GM23338 (cell line): ENCODE measurements around the gene HS3ST6. TPM values are rescaled to one million over a fixed set of nuclear protein-coding genes. Genes with fewer than 3 reads are reported as not detected.

Source experiments
- ATAC-seq: fragments of 200-7000 bp; cut with Tn5 transposase; 3 replicates; pipeline ENCODE4 v1.9.1; 2020
- DNase-seq: peaks from one replicate; pipeline ENCODE4 v3.0.0-alpha.2; 2015; ENCODE audit warnings: low spot score
- H2AFZ ChIP-seq: fragments of 200-600 bp; sonication (generic); 2 replicates; pipeline ENCODE4 v1.8.0; 2016; ENCODE audit warnings: antibody characterized with exemption, mild to moderate bottlenecking, moderate library complexity
- H3F3A ChIP-seq: fragments of 200-600 bp; sonication (generic); replicated peaks from 2 replicates; pipeline ENCODE4 v1.8.0; 2017; ENCODE audit warnings: antibody characterized with exemption, mixed run types, low read depth
- H3K27ac ChIP-seq: fragments of 200-600 bp; sonication (generic); 2 replicates; pipeline ENCODE4 v1.6.1; 2016; ENCODE audit warnings: low read depth
- H3K27me3 ChIP-seq: fragments of 200-600 bp; sonication (generic); 2 replicates; pipeline ENCODE4 v1.8.0; 2016; ENCODE audit warnings: mild to moderate bottlenecking, mixed run types, moderate library complexity; ENCODE audit not compliant: insufficient read depth
- H3K36me3 ChIP-seq: fragments of 200-600 bp; sonication (generic); 2 replicates; pipeline ENCODE4 v1.8.0; 2016; ENCODE audit warnings: mild to moderate bottlenecking; ENCODE audit not compliant: insufficient read depth
- H3K4me1 ChIP-seq: fragments of 200-600 bp; sonication (generic); 2 replicates; pipeline ENCODE4 v1.8.0; 2016; ENCODE audit warnings: mild to moderate bottlenecking, moderate library complexity; ENCODE audit not compliant: insufficient read depth
- H3K4me2 ChIP-seq: fragments of 200-600 bp; sonication (generic); 2 replicates; pipeline ENCODE4 v1.7.1; 2017; ENCODE audit warnings: mixed run types
- H3K4me3 ChIP-seq: fragments of 200-600 bp; sonication (generic); 2 replicates; pipeline ENCODE4 v1.6.1; 2016; ENCODE audit warnings: mixed run types
- H3K79me2 ChIP-seq: fragments of 200-600 bp; sonication (generic); replicated peaks from 2 replicates; pipeline ENCODE4 v1.8.0; 2017; ENCODE audit warnings: mild to moderate bottlenecking; ENCODE audit not compliant: insufficient read depth
- H3K9me2 ChIP-seq: fragments of 200-600 bp; sonication (generic); 2 replicates; pipeline ENCODE4 v1.8.0; 2017; ENCODE audit not compliant: insufficient read depth
- H4K20me1 ChIP-seq: fragments of 200-600 bp; sonication (generic); replicated peaks from 2 replicates; pipeline ENCODE4 v1.8.0; 2017; ENCODE audit warnings: mild to moderate bottlenecking; ENCODE audit not compliant: insufficient read depth
- H3K27ac Mint-ChIP-seq: 2 replicates; pipeline ENCODE4 v1.8.0; 2020; ENCODE audit warnings: inconsistent platforms, mild to moderate bottlenecking, moderate library complexity, mixed read lengths
- H3K27me3 Mint-ChIP-seq: 3 replicates; pipeline ENCODE4 v1.8.0; 2022; ENCODE audit warnings: low read depth, mild to moderate bottlenecking, moderate library complexity, mixed read lengths, inconsistent platforms; ENCODE audit not compliant: insufficient read depth, poor library complexity
- H3K36me3 Mint-ChIP-seq: 3 replicates; pipeline ENCODE4 v1.8.0; 2021; ENCODE audit warnings: low read depth, mild to moderate bottlenecking, inconsistent platforms, moderate library complexity, mixed read lengths
- H3K4me1 Mint-ChIP-seq: 3 replicates; pipeline ENCODE4 v1.8.0; 2020; ENCODE audit warnings: mild to moderate bottlenecking, inconsistent platforms, mixed read lengths
- H3K4me3 Mint-ChIP-seq: 3 replicates; pipeline ENCODE4 v1.8.0; 2021; ENCODE audit warnings: moderate library complexity, mild to moderate bottlenecking, inconsistent platforms, mixed read lengths
- H3K9me3 Mint-ChIP-seq: 3 replicates; pipeline ENCODE4 v1.8.0; 2020; ENCODE audit warnings: moderate library complexity, mild to moderate bottlenecking, inconsistent platforms, mixed read lengths
- CREB1 ChIP-seq: fragments of 250-450 bp; sonication (Bioruptor Pico); IDR thresholded peaks from 2 replicates; pipeline ENCODE4 v1.5.0; 2020; ENCODE audit warnings: low read depth, mild to moderate bottlenecking, moderate library complexity
- CTCF ChIP-seq, 2 experiments: fragments of 200-600 bp in 1 of 2; sonication (generic) in 1 of 2; conservative IDR thresholded peaks; 2 replicates each; pipeline versions ENCODE4 v1.5.1 to v1.6.1; 2016 to 2017; ENCODE audit warnings: antibody characterized with exemption in 2 of 2, low read depth in 2 of 2, mild to moderate bottlenecking in 2 of 2, moderate library complexity in 1 of 2
- ETS1 ChIP-seq: IDR thresholded peaks from 2 replicates; pipeline ENCODE4 v1.6.1; 2016; ENCODE audit warnings: antibody characterized with exemption
- EZH2 ChIP-seq: fragments of 200-600 bp; sonication (generic); IDR thresholded peaks from one replicate; pipeline ENCODE4 v1.8.0; 2017; ENCODE audit warnings: antibody characterized with exemption, mild to moderate bottlenecking, low read depth; ENCODE audit not compliant: unreplicated experiment
- EZH2phosphoT487 ChIP-seq: fragments of 200-600 bp; sonication (generic); IDR thresholded peaks from one replicate; pipeline ENCODE4 v1.8.1; 2018; ENCODE audit warnings: antibody characterized with exemption; ENCODE audit not compliant: unreplicated experiment
- JUNB ChIP-seq: IDR thresholded peaks from one replicate; pipeline ENCODE4 v1.6.1; 2016; ENCODE audit warnings: antibody characterized with exemption; ENCODE audit not compliant: unreplicated experiment
- NANOG ChIP-seq: IDR thresholded peaks from 2 replicates; pipeline ENCODE4 v1.6.1; 2016; ENCODE audit warnings: antibody characterized with exemption, borderline replicate concordance
- POLR2AphosphoS5 ChIP-seq: IDR thresholded peaks from 2 replicates; pipeline ENCODE4 v1.6.1; 2016; ENCODE audit warnings: antibody characterized with exemption, low read depth
- REST ChIP-seq: IDR thresholded peaks from one replicate; pipeline ENCODE4 v1.6.1; 2018; ENCODE audit warnings: antibody characterized with exemption; ENCODE audit not compliant: unreplicated experiment
- STAT1 ChIP-seq: IDR thresholded peaks from one replicate; pipeline ENCODE4 v1.6.1; 2016; ENCODE audit warnings: antibody characterized with exemption; ENCODE audit not compliant: unreplicated experiment
- ZNF114 ChIP-seq: fragments of 250-450 bp; sonication (Bioruptor Pico); IDR thresholded peaks from 2 replicates; pipeline ENCODE4 v1.5.0; 2020; ENCODE audit warnings: mild to moderate bottlenecking, moderate library complexity
- ZNF331 ChIP-seq: fragments of 250-450 bp; sonication (Bioruptor Pico); IDR thresholded peaks from 2 replicates; pipeline ENCODE4 v1.5.0; 2020; ENCODE audit warnings: low read depth, mild to moderate bottlenecking, moderate library complexity
- ZNF462 ChIP-seq: fragments of 250-450 bp; sonication (Bioruptor Pico); IDR thresholded peaks from 2 replicates; pipeline ENCODE4 v1.5.0; 2020; ENCODE audit warnings: mild to moderate bottlenecking, moderate library complexity
- polyA plus RNA-seq: library from polyadenylated mRNA; unstranded; fragments of >200 nt; fragmentation: Nextera tagmentation; extraction: Ambion mirVana; gene quantifications from 2 replicates; pipeline ENCODE4 v1.2.1, GENCODE V29; 2016
- total RNA-seq: library from RNA; depleted of rRNA; stranded (reverse); fragments of >200 nt; shearing (Covaris generic); gene quantifications from 2 replicates; pipeline ENCODE4 v1.2.3, GENCODE V29; 2014

HS3ST6 gene
- total and polyA plus RNA-seq, 2 experiments from 2014 or later: 0.21 TPM; not detected in 1

GRCh38 chr16:1959269-1960039 is 41.2 kb upstream of the HS3ST6 start, which contains the start of gene NDUFB10:
Gene NDUFB10, plus strand, starts transcription at chr16:1959538. Its CDS starts 87 bp downstream, at chr16:1959625.
- Mint-ChIP-seq H3K36me3 (peaks cover 42% of the 10 kb centered on the region), H3K4me3 (peak within 1 kb of the TSS; percentile 92), H3K4me1 (peaks cover 33% of the 10 kb centered on the region), H3K27ac (peak within 1 kb of the TSS; percentile 90), H3K27me3 (peaks cover 52% of the 10 kb centered on the region), H3K9me3 (peaks cover 8% of the 10 kb centered on the region; the same call in 2 of the 3 replicates)
- H3K4me3 ChIP-seq: peak within 1 kb of the TSS; percentile 89
- peaks cover 31% of the 10 kb centered on the region for H3K79me2 ChIP-seq
- H4K20me1 ChIP-seq: peaks cover 27% of the 10 kb centered on the region
- H3K27ac ChIP-seq: peak within 1 kb of the TSS; percentile 84
- no peaks in the 10 kb centered on the region for H3K9me2 ChIP-seq
- H3K27me3 ChIP-seq: no peaks in the 10 kb centered on the region
- H3K4me2 ChIP-seq: peak within 1 kb of the TSS; percentile 91
- DNase-seq (peak; percentile 92), ATAC-seq (peak; percentile 60)
- H3K4me1 ChIP-seq: peaks cover 33% of the 10 kb centered on the region; the same call in 1 of the 2 replicates
- peaks cover 49% of the 10 kb centered on the region for H3F3A ChIP-seq
- TF ChIP-seq ZNF114 (CRISPR knock-in tag) (no peak), EZH2phosphoT487 (no peak), CTCF (conservative IDR thresholded peaks at IDR 0.05; ENCODE audit: low read depth in 2 of 2) (peak; percentile 44 to 70; a peak in 3 of 4 replicates), STAT1 (no peak), EZH2 (no peak), ZNF462 (CRISPR knock-in tag) (no peak), ZNF331 (CRISPR knock-in tag) (no peak), JUNB (no peak), CREB1 (CRISPR knock-in tag) (peak; percentile 76), NANOG (no peak), ETS1 (peak; percentile 69; the same call in 1 of the 2 replicates), REST (no peak), POLR2AphosphoS5 (peak; percentile 96)
- peaks cover 25% of the 10 kb centered on the region for H3K36me3 ChIP-seq
- H2AFZ ChIP-seq: peak within 1 kb of the TSS; percentile 97
